Measurements from ENCODE around the gene ARPC2.
"Not testable (repeated sequence)": the region's sequence is repeated elsewhere in the genome, so short reads cannot be mapped to it uniquely, and the experiment has no call there.

The ARPC2 gene

DNA sequence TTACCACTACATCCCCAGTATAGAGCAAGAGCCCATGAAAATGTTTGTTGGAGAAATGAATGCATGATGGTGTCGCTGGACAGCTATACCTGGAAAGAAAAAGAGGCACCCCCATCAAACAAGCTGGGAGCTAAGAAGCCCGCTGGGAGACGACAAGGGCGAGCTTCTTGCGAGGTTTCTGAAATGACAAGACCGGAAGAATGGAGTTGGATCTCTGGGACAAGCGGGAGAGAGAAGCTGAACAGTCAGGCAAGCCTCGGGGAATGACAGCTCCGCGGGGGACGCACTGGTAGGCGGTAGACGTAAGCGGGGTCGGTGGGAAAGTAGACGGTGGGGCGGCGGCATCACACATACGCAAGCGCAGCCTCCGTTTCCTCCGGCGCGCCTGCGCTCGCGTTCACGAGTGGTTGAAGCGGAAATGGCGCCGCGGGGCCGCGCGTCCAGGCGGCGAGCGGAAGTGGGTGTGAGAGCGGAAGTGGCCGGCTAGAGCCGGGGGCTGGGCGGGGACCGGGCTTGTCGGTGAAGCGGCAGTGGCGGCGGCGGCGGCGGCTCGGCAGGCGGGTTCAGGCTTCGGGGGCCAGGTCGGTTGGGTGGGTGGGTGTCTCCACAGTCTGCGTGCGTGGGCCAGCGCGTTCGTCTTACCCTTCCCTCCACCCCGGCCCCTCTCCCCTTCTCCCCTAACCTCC lies at the start of gene ARPC2:
Gene ARPC2 (plus strand): TSS at position 516 of the 686 bp plus-strand sequence. CDS start 282 bp downstream, outside the sequence.
- peak; percentile 94 for DNase-seq (ENCODE audit: low spot score)

DNA sequence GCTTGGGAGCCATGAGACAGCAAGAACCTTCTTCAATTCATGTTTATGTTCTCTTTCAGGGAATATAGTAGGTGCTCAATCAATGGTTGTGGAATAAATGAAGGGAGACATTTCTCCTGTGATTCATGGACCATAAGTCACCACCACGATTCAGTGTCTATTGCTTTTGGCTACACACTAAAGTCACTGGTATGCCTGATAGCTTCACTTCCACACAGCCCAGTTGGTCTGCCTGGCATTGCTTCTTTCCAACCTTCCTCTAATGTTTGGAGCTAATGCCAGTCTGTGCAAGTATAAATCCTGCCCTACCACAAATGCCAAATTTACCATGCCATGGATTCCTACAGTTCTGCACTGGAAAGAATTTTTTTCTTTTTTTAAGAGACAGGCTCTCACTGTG lies 49.0 kb upstream of the ARPC2 start:
- no peak for DNase-seq (ENCODE audit: low spot score)

DNA sequence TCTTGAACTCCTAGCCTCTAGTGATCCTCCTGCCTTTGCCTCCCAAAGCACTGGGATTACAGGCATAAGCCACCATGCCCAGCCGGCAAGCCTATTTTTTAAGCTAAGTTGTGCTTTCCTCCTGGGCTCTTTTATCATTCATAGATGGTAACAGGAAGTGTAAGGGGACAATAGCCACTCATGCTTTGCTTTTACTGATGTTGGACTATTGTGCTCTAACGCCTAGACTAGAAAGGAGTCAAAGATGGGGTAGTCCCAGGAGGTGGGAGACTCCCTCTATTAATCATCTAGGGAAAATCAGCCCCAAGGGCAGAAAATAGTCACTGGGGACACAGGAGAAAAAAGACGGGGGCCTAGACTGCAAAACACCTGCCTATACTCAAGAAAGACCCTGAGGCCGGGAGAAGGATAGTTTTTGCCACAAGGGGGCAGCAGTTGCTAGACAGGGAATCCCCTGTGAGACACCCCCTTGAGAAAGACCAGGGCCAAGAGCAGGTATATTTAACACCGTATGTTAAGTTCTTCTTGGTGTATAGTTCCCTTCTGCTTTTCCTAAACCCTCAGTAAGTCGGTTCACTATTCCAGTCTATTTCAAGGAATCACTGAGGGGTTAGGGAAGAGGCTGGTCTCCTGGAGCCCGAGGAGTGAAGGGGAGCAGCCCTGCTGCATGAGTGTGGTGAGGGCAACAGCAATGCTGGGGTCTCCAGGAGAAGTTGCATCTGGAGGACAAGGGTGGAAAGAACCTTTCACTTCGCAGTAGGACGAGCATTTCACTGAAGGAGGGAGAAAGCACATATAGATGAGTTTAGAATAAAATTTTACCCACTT lies 48.1 kb upstream of the ARPC2 start:
- DNase-seq (ENCODE audit: low spot score), result peak; percentile 39

DNA sequence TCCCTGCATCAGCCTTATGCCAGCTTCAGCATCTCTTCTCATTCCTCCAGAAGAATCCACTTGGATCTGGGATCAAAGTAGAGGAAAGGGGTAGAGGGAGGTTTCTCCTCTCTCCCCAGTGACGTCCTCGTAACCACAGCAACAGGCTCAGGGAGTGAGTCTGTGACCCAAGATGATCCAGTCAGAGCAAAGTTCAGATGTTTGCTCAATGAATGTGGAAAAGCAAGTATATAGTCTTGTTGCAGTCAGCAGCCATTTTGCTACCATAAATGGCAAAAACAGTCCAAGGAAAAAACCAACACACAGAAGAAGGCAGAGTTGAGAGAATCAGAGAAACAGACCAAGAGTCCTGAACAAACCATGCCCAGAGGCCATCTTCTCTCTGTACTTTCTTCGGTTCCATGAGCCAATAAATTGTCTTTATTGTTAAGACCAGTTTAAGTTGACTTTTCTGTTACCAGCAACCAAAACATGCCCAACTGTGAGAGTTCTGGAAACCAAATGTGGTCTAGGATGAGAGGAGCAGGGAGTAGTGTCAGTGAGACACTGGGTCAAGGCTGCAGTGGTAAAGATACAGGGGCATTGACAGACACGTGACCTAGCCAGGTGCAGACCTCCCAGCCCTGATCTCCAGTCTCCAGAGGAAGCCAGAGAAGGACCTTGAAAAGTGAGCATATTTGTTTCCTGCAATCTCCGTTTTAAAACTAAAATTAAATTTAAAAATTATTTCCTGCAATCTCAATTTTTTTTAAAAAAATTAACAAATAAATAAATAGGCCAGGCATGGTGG lies 47.0 kb upstream of the ARPC2 start:
- DNase-seq (ENCODE audit: low spot score), result no peak

DNA sequence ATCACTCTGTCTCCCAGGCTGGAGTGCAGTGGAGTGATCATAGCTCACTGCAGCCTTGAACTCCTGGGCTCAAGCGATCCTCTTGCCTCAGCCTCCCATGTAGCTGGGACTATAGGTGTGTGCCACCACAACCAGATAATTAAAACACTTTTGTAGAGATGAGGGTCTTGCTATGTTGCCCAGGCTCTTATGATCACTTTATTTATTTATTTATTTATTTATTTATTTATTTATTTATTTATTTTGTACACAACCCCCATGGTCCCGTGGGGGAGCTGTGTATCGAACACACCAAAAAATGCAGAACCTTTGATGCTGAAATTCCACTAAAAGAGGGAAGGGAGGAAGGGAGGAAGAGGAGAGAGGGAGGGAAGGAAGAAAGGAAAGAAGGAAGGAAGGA lies 45.2 kb upstream of the ARPC2 start:
- DNase-seq (ENCODE audit: low spot score), result not testable (repeated sequence)

DNA sequence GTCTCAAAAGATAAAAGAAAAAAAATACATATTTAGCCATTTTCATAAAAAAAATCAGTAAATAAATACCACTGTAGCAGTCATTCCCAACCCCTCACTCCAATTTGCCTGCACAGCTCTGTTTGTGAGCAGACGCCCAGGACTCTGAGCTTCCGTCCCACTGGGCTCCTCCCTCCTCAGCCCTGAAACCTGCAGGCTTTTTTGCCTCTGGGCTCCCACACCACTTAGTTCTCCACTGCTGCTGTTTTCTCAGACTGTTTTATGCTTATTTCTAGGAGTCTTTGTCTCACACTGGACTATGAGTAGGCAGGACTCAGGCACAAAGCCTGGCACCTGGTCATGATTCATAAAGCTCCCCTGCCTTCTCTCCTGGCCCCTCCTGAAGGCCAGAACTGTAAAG lies 44.1 kb upstream of the ARPC2 start:
- no peak for DNase-seq (ENCODE audit: low spot score)

DNA sequence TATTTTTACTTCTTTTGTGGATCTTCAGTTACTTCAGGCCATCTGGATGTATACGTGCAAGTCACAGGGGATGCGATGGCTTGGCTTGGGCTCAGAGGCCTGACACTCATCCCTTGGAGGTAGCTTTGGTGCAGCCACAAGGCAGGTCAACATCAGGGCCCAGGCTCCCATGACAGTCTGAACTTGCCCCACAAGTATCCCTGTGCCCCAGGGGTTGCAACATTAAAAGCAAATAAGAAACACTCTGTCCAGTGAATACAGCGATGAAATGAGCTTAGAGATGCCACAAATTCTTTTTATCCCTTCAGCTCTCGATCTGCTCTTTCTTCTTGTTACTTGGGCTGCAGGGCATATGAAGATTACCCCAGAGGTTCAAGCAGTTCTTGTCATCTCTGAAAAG lies 37.2 kb upstream of the ARPC2 start:
- no peak for DNase-seq (ENCODE audit: low spot score)

DNA sequence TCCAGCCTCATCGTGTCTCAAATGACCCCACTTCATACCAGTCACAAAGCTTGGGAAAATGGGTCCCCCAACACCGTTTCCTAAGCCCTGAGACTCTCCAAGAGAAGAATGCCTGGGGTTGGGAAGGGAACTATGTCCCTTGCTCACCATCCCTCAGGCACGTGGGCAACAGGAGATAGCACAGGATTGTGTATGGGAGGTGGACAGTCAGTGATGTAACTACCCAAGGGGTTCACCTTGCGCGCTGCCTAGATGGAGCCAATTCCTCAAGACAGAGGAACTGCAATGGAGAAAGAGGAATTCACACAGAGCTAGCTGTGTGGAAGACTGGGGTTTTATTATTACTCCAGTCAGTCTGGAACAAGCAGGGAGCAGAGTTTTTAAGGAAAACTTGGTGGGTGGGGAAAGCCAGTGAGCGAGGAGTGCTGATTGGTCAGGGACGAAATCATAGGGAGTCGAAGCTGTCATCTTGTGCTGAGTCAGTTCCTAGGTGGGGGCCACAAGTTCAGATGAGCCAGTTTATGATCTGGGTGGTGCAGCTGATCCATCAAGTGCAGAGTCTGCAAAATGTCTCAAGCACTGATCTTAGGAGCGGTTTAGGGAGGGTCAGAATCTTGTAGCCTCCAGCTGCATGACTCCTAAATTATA lies 36.4 kb upstream of the ARPC2 start:
- DNase-seq (ENCODE audit: low spot score), result no peak

DNA sequence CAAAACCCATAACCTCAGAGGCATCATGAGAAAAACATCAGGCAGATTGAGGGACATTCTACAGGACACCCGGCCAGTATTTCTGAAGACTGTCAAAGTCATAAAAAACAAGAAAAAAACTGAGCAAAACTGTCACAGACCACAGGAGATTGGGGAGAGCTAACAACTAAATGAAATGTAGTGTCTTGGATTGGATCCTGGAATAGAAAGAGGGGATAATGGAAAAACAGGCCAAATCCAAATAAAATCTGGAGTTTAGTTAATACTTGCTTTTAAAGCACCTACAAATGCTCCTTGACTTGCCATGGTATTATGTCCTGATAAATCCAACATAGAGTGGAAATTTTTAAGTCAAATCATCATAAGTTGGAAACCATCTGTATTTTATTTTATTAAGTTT lies 32.7 kb upstream of the ARPC2 start:
- no peak for DNase-seq (ENCODE audit: low spot score)

DNA sequence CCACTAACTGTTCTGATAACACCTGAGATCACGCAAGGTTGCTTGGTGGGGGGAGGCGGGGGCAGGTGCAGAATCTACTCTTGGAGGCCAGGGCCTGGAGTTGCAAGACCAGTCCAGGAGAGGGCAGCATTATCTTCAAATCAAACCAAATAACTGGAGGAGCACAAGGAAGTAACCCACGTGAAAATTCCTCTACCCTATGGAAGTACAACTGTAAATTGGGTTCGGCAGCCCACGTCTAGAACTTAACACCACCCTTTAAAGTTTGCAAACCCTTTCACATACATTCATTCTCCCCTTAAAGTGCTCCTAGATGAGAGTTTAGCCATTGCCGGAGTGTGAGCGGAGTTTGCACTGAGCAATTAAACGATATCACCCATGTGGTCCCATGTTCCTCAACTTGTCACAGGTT lies 30.6 kb upstream of the ARPC2 start:
- DNase-seq (ENCODE audit: low spot score), result peak; percentile 66

DNA sequence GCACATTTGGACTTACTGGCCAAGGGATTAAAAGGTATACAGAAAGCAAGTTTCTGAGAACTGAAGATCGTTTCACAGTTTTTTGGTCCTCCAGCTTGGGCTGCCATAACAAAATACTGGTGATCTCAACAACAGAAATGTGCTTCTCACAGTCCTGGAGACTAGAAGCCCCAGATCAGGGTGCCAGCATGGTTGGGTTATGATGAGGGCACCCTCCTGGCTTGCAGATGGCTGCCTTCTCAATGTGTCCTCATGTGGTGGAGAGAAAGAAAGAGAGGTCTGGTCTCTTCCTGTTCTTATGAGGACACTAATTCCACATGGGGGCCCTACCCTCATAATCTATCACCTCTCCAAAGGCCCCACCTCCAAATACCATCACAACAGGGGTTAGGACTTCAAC lies 30.1 kb upstream of the ARPC2 start:
- DNase-seq (ENCODE audit: low spot score), result no peak

DNA sequence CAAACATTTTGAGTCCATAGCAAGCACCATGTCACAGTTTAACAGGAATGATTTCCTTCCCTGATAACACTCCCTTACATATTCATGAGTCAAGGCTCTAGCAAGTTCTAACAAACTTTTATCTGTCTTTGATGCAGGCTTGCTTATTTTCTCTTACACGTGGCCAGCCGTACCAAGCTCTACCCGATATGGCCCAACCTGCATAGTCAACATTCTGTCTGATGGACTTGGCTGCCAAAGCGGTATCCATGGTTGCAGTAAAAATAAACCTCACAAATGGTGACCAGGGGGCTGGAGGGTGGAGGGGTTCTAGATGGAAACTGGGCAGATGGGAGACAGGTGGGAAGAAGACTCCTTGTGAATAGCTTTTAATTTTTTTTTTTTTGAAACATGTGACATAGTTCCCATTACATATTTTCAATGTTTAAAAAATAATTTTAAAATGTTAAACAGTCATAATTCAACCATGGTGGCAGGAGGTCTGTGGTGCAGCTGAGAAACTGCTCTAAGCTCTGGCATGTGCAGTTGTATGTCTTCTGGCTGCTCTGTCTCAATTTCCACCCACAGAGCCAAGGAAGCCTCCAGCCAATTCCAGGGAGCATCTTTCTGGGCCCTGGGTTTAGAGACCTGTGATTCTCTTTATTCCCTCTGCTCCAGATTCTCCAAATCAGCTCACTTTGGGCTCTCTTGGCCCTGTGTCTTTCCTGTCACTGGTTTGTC lies 29.5 kb upstream of the ARPC2 start:
- DNase-seq (ENCODE audit: low spot score), result no peak

DNA sequence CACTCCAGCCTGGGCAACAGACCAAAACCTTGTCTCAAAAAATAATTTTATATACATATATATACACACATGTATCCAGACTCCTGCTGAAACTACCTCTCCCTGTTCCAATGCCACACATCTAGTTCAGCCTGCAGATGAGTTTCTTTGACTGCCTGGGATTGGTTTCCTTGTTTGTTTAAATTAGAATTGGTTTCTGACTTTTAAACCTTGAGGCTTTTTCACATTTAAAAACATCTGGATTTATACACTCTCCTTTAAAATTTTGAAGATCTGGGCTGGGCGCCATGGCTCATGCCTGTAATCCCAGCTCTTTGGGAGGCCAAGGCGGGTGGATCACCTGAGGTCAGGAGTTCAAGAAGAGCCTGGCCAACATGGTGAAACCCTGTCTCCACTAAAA lies 28.5 kb upstream of the ARPC2 start:
- DNase-seq (ENCODE audit: low spot score), result no peak

DNA sequence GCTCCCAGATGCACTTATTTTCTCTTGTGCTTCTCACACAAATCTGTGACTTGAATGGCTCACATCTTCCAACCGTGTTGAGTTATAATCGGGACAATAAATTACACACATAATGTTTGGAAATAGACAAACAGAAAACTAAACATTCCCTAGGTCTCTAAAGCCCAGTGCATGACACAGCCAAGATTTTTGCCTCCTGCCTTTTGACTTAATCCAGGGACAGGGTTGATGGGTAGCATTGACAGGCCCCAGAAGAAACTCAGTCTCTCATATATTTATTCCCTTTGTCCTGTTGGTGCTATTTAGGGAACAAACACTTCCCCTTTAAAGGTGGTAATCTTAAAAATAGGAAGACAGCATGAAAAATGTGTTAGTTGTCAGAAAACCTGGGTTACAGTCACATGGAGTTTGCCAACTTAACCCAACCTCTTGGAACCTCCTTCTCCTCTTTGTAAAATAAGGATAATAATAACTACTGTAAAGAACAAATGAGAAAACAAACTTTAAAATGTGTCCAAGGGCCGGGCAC lies 24.0 kb upstream of the ARPC2 start:
- no peak for DNase-seq (ENCODE audit: low spot score)

DNA sequence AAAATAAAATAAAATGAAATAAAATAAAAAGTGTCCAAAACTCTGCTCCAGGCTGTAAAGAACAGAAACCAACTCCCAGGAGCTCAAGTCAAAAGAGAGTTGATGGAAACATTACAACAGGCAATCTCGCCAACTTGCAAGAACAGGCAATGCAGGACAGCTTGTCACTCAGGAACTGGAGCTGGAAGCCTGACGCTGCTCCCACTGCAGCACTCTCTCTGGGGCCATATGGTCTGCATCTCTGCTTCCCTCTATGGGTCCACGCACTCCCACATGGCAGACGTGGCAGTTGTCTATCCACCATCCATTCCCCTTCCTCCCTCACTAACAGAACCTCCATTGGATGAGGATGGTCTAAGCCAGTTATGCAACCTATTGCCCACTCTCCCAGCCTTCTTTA lies 23.3 kb upstream of the ARPC2 start:
- no peak for DNase-seq (ENCODE audit: low spot score)

DNA sequence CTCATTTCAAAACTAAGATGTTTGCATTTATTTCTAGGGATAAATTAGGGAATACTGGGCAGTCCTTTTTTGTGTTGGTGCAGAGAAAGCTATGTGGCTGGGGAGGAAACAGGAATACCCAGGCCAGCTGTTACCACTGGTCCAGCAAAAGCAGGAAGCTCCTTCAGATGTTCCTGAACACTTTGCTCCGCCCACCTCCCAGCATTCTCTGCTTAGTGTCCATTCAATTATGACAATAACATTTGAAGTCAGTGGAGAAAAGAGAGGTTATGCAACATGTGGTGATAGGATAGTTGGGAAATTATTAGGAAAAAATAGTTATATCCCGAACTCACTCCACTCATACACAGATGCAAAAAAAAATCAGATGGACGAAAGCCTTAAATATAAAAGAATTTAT lies 22.1 kb upstream of the ARPC2 start:
- DNase-seq (ENCODE audit: low spot score), result no peak

DNA sequence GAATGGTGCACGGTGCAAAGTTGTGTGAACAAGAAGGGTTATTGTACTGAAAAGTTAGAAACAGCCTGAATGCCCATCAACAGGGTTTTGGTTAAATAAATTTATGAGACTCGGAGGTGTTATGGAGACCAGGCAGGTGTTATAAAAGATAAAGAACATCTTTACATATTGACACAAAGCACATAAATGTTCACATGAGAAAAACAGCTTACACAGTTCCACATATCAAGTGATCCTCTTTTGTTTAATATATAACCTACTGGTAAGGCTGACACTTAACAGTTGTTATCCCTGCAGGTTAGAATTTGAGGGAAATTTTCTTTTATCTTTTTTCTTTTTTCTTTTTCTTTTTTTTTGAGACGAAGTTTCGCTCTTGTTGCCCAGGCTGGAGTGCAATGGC lies 20.0 kb upstream of the ARPC2 start:
- no peak for DNase-seq (ENCODE audit: low spot score)

DNA sequence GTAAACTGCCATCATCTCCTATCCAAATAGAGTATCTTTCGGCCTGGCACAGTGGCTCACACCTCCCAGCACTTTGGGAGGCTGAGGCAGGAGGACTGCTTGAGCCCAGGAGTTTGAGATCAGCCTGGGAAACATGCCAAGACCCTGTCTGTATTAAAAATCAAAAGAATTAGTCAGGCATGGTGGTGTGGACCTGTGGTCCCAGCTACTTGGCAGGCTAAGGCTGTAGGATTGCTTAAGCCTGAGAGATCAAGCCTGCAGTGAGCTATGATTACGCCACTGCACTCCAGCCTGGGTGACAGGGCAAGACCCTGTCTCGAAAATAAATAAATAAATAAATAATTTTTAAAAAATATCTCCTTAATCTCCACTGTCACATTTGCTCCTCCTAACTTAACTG lies 14.7 kb upstream of the ARPC2 start:
- DNase-seq (ENCODE audit: low spot score), result no peak

DNA sequence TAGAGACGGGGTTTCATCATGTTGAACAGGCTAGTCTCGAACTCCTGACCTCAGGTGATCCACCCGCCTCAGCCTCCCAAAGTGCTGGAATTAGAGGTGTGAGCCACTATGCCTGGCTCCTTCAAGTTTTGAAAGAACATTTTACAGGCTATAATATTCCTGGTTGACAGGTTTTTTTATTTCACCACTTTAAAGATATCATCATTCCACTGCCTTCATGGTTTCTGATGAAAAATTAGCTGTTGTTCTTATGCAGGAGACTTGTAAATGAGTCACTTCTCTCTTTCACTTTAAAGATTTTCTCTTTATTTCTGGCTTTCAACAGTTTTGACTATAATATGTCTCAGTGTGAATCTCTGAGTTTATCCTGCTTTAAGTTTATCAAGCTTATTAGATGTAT lies 7.9 kb upstream of the ARPC2 start:
- no peak for DNase-seq (ENCODE audit: low spot score)

DNA sequence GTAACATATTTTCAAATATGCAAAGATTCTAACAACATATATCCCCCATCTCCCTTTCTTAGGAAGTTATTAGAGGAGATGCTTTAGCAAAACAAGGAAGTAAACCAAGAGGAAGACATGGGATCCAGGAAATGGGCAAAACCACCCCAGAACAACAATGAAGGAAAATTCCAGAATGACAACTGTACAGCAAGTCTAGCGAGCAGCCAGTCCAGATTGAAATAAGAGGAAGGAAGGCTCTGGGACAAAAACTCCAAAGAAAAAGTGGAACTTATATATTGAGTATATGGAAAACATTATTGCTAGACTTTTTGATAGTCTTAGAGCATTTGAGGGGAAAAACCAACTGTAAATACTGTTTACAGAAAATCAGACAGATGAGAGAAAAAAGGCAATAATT lies 2.9 kb upstream of the ARPC2 start:
- no peak for DNase-seq (ENCODE audit: low spot score)

DNA sequence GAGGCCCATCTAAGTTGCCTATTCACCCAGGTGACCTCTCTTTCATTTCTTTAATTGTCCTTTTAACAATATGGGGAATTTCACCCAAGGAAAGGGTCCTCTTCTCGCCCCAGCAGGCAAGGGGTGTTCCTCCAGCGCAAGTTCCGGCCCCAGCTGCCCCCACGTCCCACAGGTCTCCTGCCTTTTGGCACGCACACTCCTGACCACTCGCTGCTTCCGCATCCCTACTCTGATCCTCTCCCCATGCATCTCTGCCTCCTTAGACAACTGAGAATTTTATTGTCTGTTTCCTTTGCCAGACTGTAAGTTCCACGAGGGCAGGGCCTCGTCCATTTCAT lies 684 bp upstream of the ARPC2 start:
- no peak for DNase-seq (ENCODE audit: low spot score)
